ENCODE results near the gene KDM4C.

DNA sequence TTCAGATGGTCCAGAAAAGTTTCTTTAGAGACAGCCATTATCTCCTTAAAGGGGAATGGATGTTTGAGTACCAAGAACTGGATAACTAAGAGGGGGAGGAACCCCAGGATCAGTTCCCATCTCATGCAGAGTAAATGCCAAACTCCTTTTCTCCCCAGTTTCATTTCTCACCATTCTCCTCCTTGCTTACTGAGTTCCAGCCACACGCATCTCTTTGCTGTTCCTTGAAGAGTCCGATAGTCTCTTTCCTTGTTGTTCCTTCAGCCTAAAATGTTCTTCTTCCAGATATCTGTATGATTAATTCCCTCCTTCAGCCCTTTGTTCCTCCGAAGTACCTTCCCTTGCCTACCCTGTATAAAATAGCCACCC, 30.0 kb downstream of the KDM4C start:
- TF ChIP-seq, protein P1, sequence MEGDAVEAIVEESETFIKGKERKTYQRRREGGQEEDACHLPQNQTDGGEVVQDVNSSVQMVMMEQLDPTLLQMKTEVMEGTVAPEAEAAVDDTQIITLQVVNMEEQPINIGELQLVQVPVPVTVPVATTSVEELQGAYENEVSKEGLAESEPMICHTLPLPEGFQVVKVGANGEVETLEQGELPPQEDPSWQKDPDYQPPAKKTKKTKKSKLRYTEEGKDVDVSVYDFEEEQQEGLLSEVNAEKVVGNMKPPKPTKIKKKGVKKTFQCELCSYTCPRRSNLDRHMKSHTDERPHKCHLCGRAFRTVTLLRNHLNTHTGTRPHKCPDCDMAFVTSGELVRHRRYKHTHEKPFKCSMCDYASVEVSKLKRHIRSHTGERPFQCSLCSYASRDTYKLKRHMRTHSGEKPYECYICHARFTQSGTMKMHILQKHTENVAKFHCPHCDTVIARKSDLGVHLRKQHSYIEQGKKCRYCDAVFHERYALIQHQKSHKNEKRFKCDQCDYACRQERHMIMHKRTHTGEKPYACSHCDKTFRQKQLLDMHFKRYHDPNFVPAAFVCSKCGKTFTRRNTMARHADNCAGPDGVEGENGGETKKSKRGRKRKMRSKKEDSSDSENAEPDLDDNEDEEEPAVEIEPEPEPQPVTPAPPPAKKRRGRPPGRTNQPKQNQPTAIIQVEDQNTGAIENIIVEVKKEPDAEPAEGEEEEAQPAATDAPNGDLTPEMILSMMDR (IDR thresholded peaks at IDR 0.05) = no peak
- TF ChIP-seq EZH2 (IDR thresholded peaks at IDR 0.05) (no peak), EZH2phosphoT487 (IDR thresholded peaks at IDR 0.05) (no peak)

Measured in neural progenitor cell (in vitro differentiated cells).